Stimulated activated CD4-positive, alpha-beta T cell treated with anti-CD3 and anti-CD28 coated beads, Interleukin-4, amount 100 ng/mL, for 24 hours (primary cell): Measurements from ENCODE around the gene TBC1D3E.
"Not testable (repeated sequence)": the region's sequence is repeated elsewhere in the genome, so short reads cannot be mapped to it uniquely, and the experiment has no call there.

Experiments used
- DNase-seq: peaks from one replicate; pipeline ENCODE4 v3.0.0-alpha.2; 2020

Gene TBC1D3E

GRCh38 chr17:38127651-38128050 lies at the start of gene TBC1D3E:
TSS of gene TBC1D3E (plus strand) at chr17:38127951. CDS start at chr17:38129496, 1,545 bp downstream.
- DNase-seq, result not testable (repeated sequence)

GRCh38 chr17:38087344-38087743 lies 40.4 kb upstream of the TBC1D3E start:
- not testable (repeated sequence) for DNase-seq

GRCh38 chr17:38088120-38088519 lies 39.6 kb upstream of the TBC1D3E start:
- DNase-seq, result not testable (repeated sequence)

- not testable (repeated sequence) for DNase-seq
These were observed 33.6 kb upstream of the TBC1D3E start for GRCh38 chr17:38094059-38094694.

- DNase-seq, result not testable (repeated sequence)
These were observed 28.5 kb upstream of the TBC1D3E start for GRCh38 chr17:38099262-38099661.

GRCh38 chr17:38119829-38120228 lies 7.9 kb upstream of the TBC1D3E start:
- not testable (repeated sequence) for DNase-seq

GRCh38 chr17:38134860-38135259 lies 7.1 kb downstream of the TBC1D3E start:
- DNase-seq, result not testable (repeated sequence)
